Thymus (tissue), 11 donors: ENCODE measurements around the gene HOXA6. TPM values are rescaled to one million over a fixed set of nuclear protein-coding genes. Genes with fewer than 3 reads are reported as not detected.

ENCODE experiments used
- DNase-seq, 9 donors: peaks; one replicate each; pipeline ENCODE4 v3.0.0-alpha.2; 2013; ENCODE audit warnings: low spot score in 9 of 9, low read depth in 6 of 9, missing footprints in 1 of 9
- H3K27ac ChIP-seq, 2 donors: one replicate each; pipeline ENCODE4 v1.5.1; 2013; ENCODE audit warnings: control low read depth in 1 of 2, low read depth in 1 of 2, low read length in 1 of 2, mild to moderate bottlenecking in 1 of 2, moderate library complexity in 1 of 2
- H3K27me3 ChIP-seq, 2 donors: one replicate each; pipeline ENCODE4 v1.5.1; 2013; ENCODE audit warnings: low read length in 1 of 2; ENCODE audit not compliant: control insufficient read depth in 2 of 2, insufficient read depth in 1 of 2
- H3K36me3 ChIP-seq, 2 donors: one replicate each; pipeline ENCODE4 v1.5.1; 2013; ENCODE audit warnings: low read length in 1 of 2, mild to moderate bottlenecking in 1 of 2, moderate library complexity in 1 of 2; ENCODE audit not compliant: control insufficient read depth in 2 of 2, insufficient read depth in 2 of 2
- H3K4me1 ChIP-seq, 2 donors: one replicate each; pipeline ENCODE4 v1.5.1; 2013; ENCODE audit warnings: low read length in 2 of 2; ENCODE audit not compliant: control insufficient read depth in 2 of 2, insufficient read depth in 2 of 2
- H3K4me3 ChIP-seq, 2 donors: one replicate each; pipeline ENCODE4 v1.5.1; 2013; ENCODE audit warnings: low read length in 2 of 2, control low read depth in 1 of 2, mild to moderate bottlenecking in 1 of 2
- H3K9me3 ChIP-seq, 2 donors: one replicate each; pipeline ENCODE4 v1.5.1; 2013; ENCODE audit warnings: low read length in 1 of 2, mild to moderate bottlenecking in 1 of 2; ENCODE audit not compliant: control insufficient read depth in 2 of 2, insufficient read depth in 1 of 2
- WGBS: extraction: QIAGEN DNeasy Blood & Tissue Kit; methylation state at CpG from one replicate; pipeline ENCODE4 v1.1.7; 2013; 5-methylcytosine and 5-hydroxymethylcytosine counted together
- polyA plus RNA-seq: library from polyadenylated mRNA; stranded (reverse); fragments of 200-250 nt; gene quantifications from one replicate; pipeline ENCODE4 v1.2.3, GENCODE V29; 2013
- total RNA-seq: library from RNA; stranded (reverse); fragments of 120-200 nt; gene quantifications from one replicate; pipeline ENCODE4 v1.2.4, GENCODE V29; 2013
- donor health status: healthy.

HOXA6 gene
- total and polyA plus RNA-seq, 2 donors = 0.09 to 0.33 TPM

GRCh38 chr7:27159266-27160144 lies 11.9 kb upstream of the HOXA6 start:
- peaks cover 90 to 100% of the 10 kb centered on the region in 2 donors for H3K27me3 ChIP-seq
- H3K4me1 ChIP-seq = peaks cover 24 to 60% of the 10 kb centered on the region in 2 donors
- peaks cover 0 to 3% of the 10 kb centered on the region in 2 donors for H3K36me3 ChIP-seq
- WGBS = 47% methylated on average over 27 of the region's 27 CpGs
- DNase-seq = no peak
- no peak overlapping the region for H3K27ac ChIP-seq
- peak overlapping the region in 1 of 2 donors; percentile 73 for H3K4me3 ChIP-seq
- peaks cover 3 to 30% of the 10 kb centered on the region in 2 donors for H3K9me3 ChIP-seq

GRCh38 chr7:27158436-27159265 lies 11.1 kb upstream of the HOXA6 start:
- Histone ChIP-seq H3K4me3 (no peak overlapping the region), H3K36me3 (peaks cover 0 to 3% of the 10 kb centered on the region in 2 donors), H3K9me3 (peaks cover 3 to 25% of the 10 kb centered on the region in 2 donors), H3K27me3 (peaks cover 93 to 100% of the 10 kb centered on the region in 2 donors), H3K27ac (peak overlapping the region in 1 of 2 donors; percentile 8), H3K4me1 (peaks cover 26 to 54% of the 10 kb centered on the region in 2 donors)
- DNase-seq = no peak
- 24% methylated on average over 35 of the region's 35 CpGs for WGBS

- DNase-seq = peak in 1 of 9 donors; percentile 41
- H3K4me1 ChIP-seq = peaks cover 26 to 51% of the 10 kb centered on the region in 2 donors
- no peak overlapping the region for H3K27ac ChIP-seq
- H3K9me3 ChIP-seq = peaks cover 3 to 26% of the 10 kb centered on the region in 2 donors
- 6% methylated on average over 30 of the region's 30 CpGs for WGBS
- H3K27me3 ChIP-seq = peaks cover 94 to 100% of the 10 kb centered on the region in 2 donors
- H3K4me3 ChIP-seq = no peak overlapping the region
- no peaks in the 10 kb centered on the region for H3K36me3 ChIP-seq
Observed at GRCh38 chr7:27157702-27158431, 10.3 kb upstream of the HOXA6 start.

GRCh38 chr7:27156916-27157701 lies 9.5 kb upstream of the HOXA6 start:
- DNase-seq = peak in 1 of 9 donors; percentile 37
- Histone ChIP-seq H3K4me3 (peak overlapping the region in 1 of 2 donors; percentile 60), H3K36me3 (no peaks in the 10 kb centered on the region), H3K4me1 (peaks cover 30 to 55% of the 10 kb centered on the region in 2 donors), H3K27me3 (peaks cover 96 to 100% of the 10 kb centered on the region in 2 donors), H3K27ac (no peak overlapping the region), H3K9me3 (peaks cover 3 to 31% of the 10 kb centered on the region in 2 donors)
- WGBS = 7% methylated on average over 30 of the region's 30 CpGs

- WGBS = under 1% methylated on average over 33 of the region's 33 CpGs
- DNase-seq = peak in 1 of 9 donors; percentile 58
- H3K27me3 ChIP-seq = peaks cover 94 to 100% of the 10 kb centered on the region in 2 donors
- peaks cover 30 to 61% of the 10 kb centered on the region in 2 donors for H3K4me1 ChIP-seq
- peaks cover 3 to 37% of the 10 kb centered on the region in 2 donors for H3K9me3 ChIP-seq
- no peaks in the 10 kb centered on the region for H3K36me3 ChIP-seq
- no peak within 1 kb of the TSS for H3K27ac ChIP-seq
- peak within 1 kb of the TSS; percentile 46 to 60 for H3K4me3 ChIP-seq
Observed at GRCh38 chr7:27156508-27156898, 8.9 kb upstream of the HOXA6 start, which contains the start of gene HOXA7. TSS of gene HOXA7 (minus strand) at chr7:27156675. CDS start at chr7:27156545, 130 bp downstream.

GRCh38 chr7:27155816-27156507 lies 8.4 kb upstream of the HOXA6 start:
- Histone ChIP-seq H3K27me3 (peaks cover 95 to 100% of the 10 kb centered on the region in 2 donors), H3K4me3 (peak overlapping the region; percentile 46 to 60), H3K4me1 (peaks cover 32 to 62% of the 10 kb centered on the region in 2 donors), H3K9me3 (peaks cover 3 to 43% of the 10 kb centered on the region in 2 donors), H3K36me3 (no peaks in the 10 kb centered on the region), H3K27ac (no peak overlapping the region)
- 1% methylated on average over 63 of the region's 63 CpGs for WGBS
- peak in 1 of 9 donors; percentile 65 for DNase-seq

GRCh38 chr7:27154901-27155815 lies 7.6 kb upstream of the HOXA6 start:
- H3K36me3 ChIP-seq = no peaks in the 10 kb centered on the region
- 9% methylated on average over 48 of the region's 48 CpGs for WGBS
- no peak overlapping the region for H3K27ac ChIP-seq
- peaks cover 94 to 100% of the 10 kb centered on the region in 2 donors for H3K27me3 ChIP-seq
- H3K9me3 ChIP-seq = peaks cover 3 to 48% of the 10 kb centered on the region in 2 donors
- peaks cover 27 to 61% of the 10 kb centered on the region in 2 donors for H3K4me1 ChIP-seq
- H3K4me3 ChIP-seq = peak overlapping the region in 1 of 2 donors; percentile 60
- peak in 1 of 9 donors; percentile 62 for DNase-seq
